Measurements from ENCODE around the gene ASB3. TPM values are rescaled to one million over a fixed set of nuclear protein-coding genes. Genes with fewer than 3 reads are reported as not detected.

Gene ASB3
- total RNA-seq, 2 experiments from 2014 or later = 21.1 to 21.9 TPM

- Mint-ChIP-seq H3K27me3 (no peaks in the 10 kb centered on the region), H3K36me3 (peaks cover 14% of the 10 kb centered on the region), H3K27ac (no peak overlapping the region), H3K9me3 (no peaks in the 10 kb centered on the region), H3K4me1 (ENCODE audit: low read depth) (peaks cover 24% of the 10 kb centered on the region), H3K4me3 (no peak overlapping the region)
- DNase-seq = no peak
- ChIA-PET POLR2A (no interaction called here), CTCF (no interaction called here)
- intact Hi-C loops (cut with micrococcal nuclease) = no loop called here
These were observed 31.6 kb downstream of the ASB3 start for GRCh38 chr2:53755121-53755520.

- H3K4me3 Mint-ChIP-seq = no peak overlapping the region
- no peak overlapping the region for H3K27ac Mint-ChIP-seq
- ChIA-PET POLR2A (no interaction called here), CTCF (no interaction called here)
- peaks cover 24% of the 10 kb centered on the region for H3K4me1 Mint-ChIP-seq (ENCODE audit: low read depth)
- peaks cover 22% of the 10 kb centered on the region for H3K36me3 Mint-ChIP-seq
- no peaks in the 10 kb centered on the region for H3K9me3 Mint-ChIP-seq
- H3K27me3 Mint-ChIP-seq = no peaks in the 10 kb centered on the region
- intact Hi-C loops (cut with micrococcal nuclease) = no loop called here
- DNase-seq = no peak
These were observed 33.7 kb downstream of the ASB3 start for GRCh38 chr2:53753041-53753440.

GRCh38 chr2:53752385-53752784 is 34.4 kb downstream of the ASB3 start:
- no peaks in the 10 kb centered on the region for H3K27me3 Mint-ChIP-seq
- H3K4me1 Mint-ChIP-seq (ENCODE audit: low read depth) = peaks cover 24% of the 10 kb centered on the region
- intact Hi-C loops (cut with micrococcal nuclease) = no loop called here
- no peak overlapping the region for H3K27ac Mint-ChIP-seq
- no peaks in the 10 kb centered on the region for H3K9me3 Mint-ChIP-seq
- peaks cover 25% of the 10 kb centered on the region for H3K36me3 Mint-ChIP-seq
- H3K4me3 Mint-ChIP-seq = no peak overlapping the region
- CTCF ChIA-PET = no interaction called here
- no peak for DNase-seq
- POLR2A ChIA-PET = interaction anchor here (1.2 kb wide), 1 partner anchor 14 kb away, joined by 5 read pairs; the partner anchor contains the start of gene CHAC2

- no peak for DNase-seq
- intact Hi-C loops (cut with micrococcal nuclease) = loop anchor here (1.0 kb wide), 2 partner anchors 16 to 35 kb away; partner anchors contain the start of genes ASB3 and CHAC2
- no peak overlapping the region for H3K4me3 Mint-ChIP-seq
- H3K27me3 Mint-ChIP-seq = no peaks in the 10 kb centered on the region
- H3K27ac Mint-ChIP-seq = no peak overlapping the region
- H3K36me3 Mint-ChIP-seq = peaks cover 21% of the 10 kb centered on the region
- no peaks in the 10 kb centered on the region for H3K9me3 Mint-ChIP-seq
- CTCF ChIA-PET = no interaction called here
- POLR2A ChIA-PET = interaction anchor here (1.2 kb wide), 1 partner anchor 15 kb away, joined by 5 read pairs; the partner anchor contains the start of gene CHAC2
- H3K4me1 Mint-ChIP-seq (ENCODE audit: low read depth) = peaks cover 24% of the 10 kb centered on the region
These were observed 35.0 kb downstream of the ASB3 start for GRCh38 chr2:53751728-53752127.

GRCh38 chr2:53750041-53750768 is 36.5 kb downstream of the ASB3 start:
- POLR2A ChIA-PET = no interaction called here
- Mint-ChIP-seq H3K4me1 (ENCODE audit: low read depth) (peaks cover 24% of the 10 kb centered on the region), H3K36me3 (peaks cover 17% of the 10 kb centered on the region), H3K27ac (no peak overlapping the region), H3K9me3 (no peaks in the 10 kb centered on the region), H3K27me3 (no peaks in the 10 kb centered on the region), H3K4me3 (no peak overlapping the region)
- CTCF ChIA-PET = no interaction called here
- intact Hi-C loops (cut with micrococcal nuclease) = no loop called here
- no peak for DNase-seq

GRCh38 chr2:53744395-53745065 is 42.2 kb downstream of the ASB3 start:
- Mint-ChIP-seq H3K4me1 (ENCODE audit: low read depth) (peaks cover 11% of the 10 kb centered on the region), H3K4me3 (no peak overlapping the region), H3K27me3 (no peaks in the 10 kb centered on the region), H3K36me3 (peaks cover 21% of the 10 kb centered on the region), H3K9me3 (no peaks in the 10 kb centered on the region), H3K27ac (no peak overlapping the region)
- POLR2A ChIA-PET = interaction anchor here (1.2 kb wide), 1 partner anchor 25 kb away, joined by 3 read pairs; no protein-coding TSS in a partner anchor
- CTCF ChIA-PET = interaction anchor here (0.6 kb wide), 1 partner anchor 40 kb away, joined by 3 read pairs; no protein-coding TSS in a partner anchor
- intact Hi-C loops (cut with micrococcal nuclease) = no loop called here
- no peak for DNase-seq

- CTCF ChIA-PET = no interaction called here
- Mint-ChIP-seq H3K27ac (no peak overlapping the region), H3K9me3 (no peaks in the 10 kb centered on the region), H3K36me3 (peaks cover 16% of the 10 kb centered on the region), H3K4me1 (ENCODE audit: low read depth) (peaks cover 11% of the 10 kb centered on the region), H3K27me3 (no peaks in the 10 kb centered on the region), H3K4me3 (no peak overlapping the region)
- POLR2A ChIA-PET = no interaction called here
- no peak for DNase-seq
- intact Hi-C loops (cut with micrococcal nuclease) = no loop called here
These were observed 46.6 kb downstream of the ASB3 start for GRCh38 chr2:53740170-53740569.

- ChIA-PET CTCF (no interaction called here), POLR2A (no interaction called here)
- H3K4me1 Mint-ChIP-seq (ENCODE audit: low read depth) = peaks cover 11% of the 10 kb centered on the region
- H3K4me3 Mint-ChIP-seq = no peak overlapping the region
- no peaks in the 10 kb centered on the region for H3K27me3 Mint-ChIP-seq
- no peak overlapping the region for H3K27ac Mint-ChIP-seq
- no peaks in the 10 kb centered on the region for H3K9me3 Mint-ChIP-seq
- DNase-seq = no peak
- H3K36me3 Mint-ChIP-seq = peaks cover 20% of the 10 kb centered on the region
- intact Hi-C loops (cut with micrococcal nuclease) = no loop called here
These were observed 47.7 kb downstream of the ASB3 start for GRCh38 chr2:53739032-53739431.

GRCh38 chr2:53737091-53737490 is 49.7 kb downstream of the ASB3 start:
- Mint-ChIP-seq H3K4me3 (no peak overlapping the region), H3K27ac (no peak overlapping the region), H3K36me3 (peaks cover 16% of the 10 kb centered on the region), H3K4me1 (ENCODE audit: low read depth) (peaks cover 4% of the 10 kb centered on the region), H3K27me3 (no peaks in the 10 kb centered on the region), H3K9me3 (no peaks in the 10 kb centered on the region)
- intact Hi-C loops (cut with micrococcal nuclease) = no loop called here
- ChIA-PET POLR2A (no interaction called here), CTCF (no interaction called here)
- DNase-seq = no peak

- H3K9me3 Mint-ChIP-seq = peaks cover 8% of the 10 kb centered on the region
- H3K4me3 Mint-ChIP-seq = no peak overlapping the region
- POLR2A ChIA-PET = no interaction called here
- H3K27ac Mint-ChIP-seq = no peak overlapping the region
- H3K4me1 Mint-ChIP-seq (ENCODE audit: low read depth) = peaks cover 3% of the 10 kb centered on the region
- CTCF ChIA-PET = no interaction called here
- intact Hi-C loops (cut with micrococcal nuclease) = no loop called here
- no peaks in the 10 kb centered on the region for H3K27me3 Mint-ChIP-seq
- DNase-seq = no peak
- peaks cover 20% of the 10 kb centered on the region for H3K36me3 Mint-ChIP-seq
These were observed 57.5 kb downstream of the ASB3 start for GRCh38 chr2:53729143-53729762.

- H3K4me1 Mint-ChIP-seq (ENCODE audit: low read depth) = peaks cover 3% of the 10 kb centered on the region
- peaks cover 23% of the 10 kb centered on the region for H3K36me3 Mint-ChIP-seq
- ChIA-PET CTCF (no interaction called here), POLR2A (no interaction called here)
- H3K27me3 Mint-ChIP-seq = no peaks in the 10 kb centered on the region
- H3K9me3 Mint-ChIP-seq = peaks cover 8% of the 10 kb centered on the region
- H3K27ac Mint-ChIP-seq = no peak overlapping the region
- no peak for DNase-seq
- intact Hi-C loops (cut with micrococcal nuclease) = no loop called here
- no peak overlapping the region for H3K4me3 Mint-ChIP-seq
These were observed 58.8 kb downstream of the ASB3 start for GRCh38 chr2:53727921-53728320.

GRCh38 chr2:53725662-53726061 is 61.1 kb downstream of the ASB3 start:
- intact Hi-C loops (cut with micrococcal nuclease) = no loop called here
- ChIA-PET CTCF (interaction anchor here (0.7 kb wide), 1 partner anchor 1577 kb away, joined by 4 read pairs; no protein-coding TSS in a partner anchor), POLR2A (no interaction called here)
- no peak overlapping the region for H3K27ac Mint-ChIP-seq
- peaks cover 8% of the 10 kb centered on the region for H3K9me3 Mint-ChIP-seq
- H3K4me3 Mint-ChIP-seq = no peak overlapping the region
- no peaks in the 10 kb centered on the region for H3K27me3 Mint-ChIP-seq
- peaks cover 26% of the 10 kb centered on the region for H3K36me3 Mint-ChIP-seq
- DNase-seq = no peak
- H3K4me1 Mint-ChIP-seq (ENCODE audit: low read depth) = peaks cover 9% of the 10 kb centered on the region
